WTC11 (cell line): ENCODE measurements around the gene RPUSD4. TPM values are rescaled to one million over a fixed set of nuclear protein-coding genes. Genes with fewer than 3 reads are reported as not detected.

Source experiments
- ATAC-seq: fragments of 200-7000 bp; cut with Tn5 transposase; 2 replicates; pipeline ENCODE4 v1.10.0; 2021; ENCODE audit warnings: mild to moderate bottlenecking, moderate library complexity
- CTCF ChIA-PET: fragments of 300-600 bp; sonication (Branson Sonifier 250); formaldehyde crosslinking; loops from one replicate; lab custom pipeline; 2021; ENCODE audit warnings: antibody characterized with exemption; lab: Charles Lee
- POLR2A ChIA-PET: fragments of 350-600 bp; sonication (Branson Sonifier 250); formaldehyde crosslinking; loops from one replicate; lab custom pipeline; 2021; ENCODE audit warnings: antibody characterized with exemption; lab: Charles Lee
- DNase-seq: peaks from one replicate; pipeline ENCODE4 v3.0.0; 2021; ENCODE audit warnings: low spot score
- H3K27ac Mint-ChIP-seq: 2 replicates; pipeline ENCODE4 v1.8.0; 2021; ENCODE audit warnings: mixed read lengths
- H3K27me3 Mint-ChIP-seq: 2 replicates; pipeline ENCODE4 v1.8.0; 2021; ENCODE audit warnings: low read depth, mild to moderate bottlenecking, moderate library complexity, mixed read lengths
- H3K36me3 Mint-ChIP-seq: 2 replicates; pipeline ENCODE4 v1.8.0; 2021; ENCODE audit warnings: mixed read lengths
- H3K4me1 Mint-ChIP-seq: 2 replicates; pipeline ENCODE4 v1.8.0; 2022; ENCODE audit warnings: mixed read lengths
- H3K4me3 Mint-ChIP-seq: 2 replicates; pipeline ENCODE4 v1.8.0; 2021; ENCODE audit warnings: mild to moderate bottlenecking, moderate library complexity, mixed read lengths
- H3K9me3 Mint-ChIP-seq: 2 replicates; pipeline ENCODE4 v1.8.0; 2021; ENCODE audit warnings: mixed read lengths
- CREB1 ChIP-seq: sonication (generic); formaldehyde crosslinking; IDR thresholded peaks from 2 replicates; pipeline ENCODE4 v1.8.0; 2023; ENCODE audit warnings: mild to moderate bottlenecking, missing genetic modification reagents
- ESRRA ChIP-seq: sonication (generic); formaldehyde crosslinking; IDR thresholded peaks from 2 replicates; pipeline ENCODE4 v1.8.1; 2022; ENCODE audit warnings: mild to moderate bottlenecking, missing genetic modification reagents, borderline replicate concordance
- GRHL2 ChIP-seq: fragments of 250-450 bp; sonication (Bioruptor Pico); IDR thresholded peaks from 2 replicates; pipeline ENCODE4 v1.8.0; 2022; ENCODE audit warnings: mild to moderate bottlenecking, moderate library complexity; ENCODE audit not compliant: insufficient replicate concordance, severe bottlenecking
- IRF2 ChIP-seq: sonication (generic); formaldehyde crosslinking; IDR thresholded peaks from 2 replicates; pipeline ENCODE4 v1.8.0; 2022; ENCODE audit warnings: low read depth, missing genetic modification reagents, borderline replicate concordance
- KAT7 ChIP-seq: sonication (generic); formaldehyde crosslinking; IDR thresholded peaks from 2 replicates; pipeline ENCODE4 v1.8.1; 2023; ENCODE audit warnings: missing genetic modification reagents, mild to moderate bottlenecking, borderline replicate concordance
- MLX ChIP-seq: sonication (generic); formaldehyde crosslinking; IDR thresholded peaks from 2 replicates; pipeline ENCODE4 v1.8.1; 2023; ENCODE audit warnings: mild to moderate bottlenecking, missing genetic modification reagents, moderate library complexity
- NFATC4 ChIP-seq: fragments of 250-450 bp; sonication (Bioruptor Pico); IDR thresholded peaks from 2 replicates; pipeline ENCODE4 v1.9.0; 2021; ENCODE audit warnings: mild to moderate bottlenecking
- NFE2L1 ChIP-seq: sonication (generic); formaldehyde crosslinking; IDR thresholded peaks from 2 replicates; pipeline ENCODE4 v1.8.1; 2023; ENCODE audit warnings: missing genetic modification reagents
- PRRX2 ChIP-seq: fragments of 250-450 bp; sonication (Bioruptor Pico); IDR thresholded peaks from 2 replicates; pipeline ENCODE4 v1.8.0; 2021; ENCODE audit warnings: mild to moderate bottlenecking
- RELA ChIP-seq: sonication (generic); formaldehyde crosslinking; IDR thresholded peaks from 2 replicates; pipeline ENCODE4 v1.8.1; 2022; ENCODE audit warnings: missing genetic modification reagents, mild to moderate bottlenecking, borderline replicate concordance
- RORB ChIP-seq: fragments of 250-450 bp; sonication (Bioruptor Pico); IDR thresholded peaks from 2 replicates; pipeline ENCODE4 v1.9.0; 2021; ENCODE audit warnings: mild to moderate bottlenecking
- SMAD3 ChIP-seq: sonication (generic); formaldehyde crosslinking; IDR thresholded peaks from 2 replicates; pipeline ENCODE4 v1.8.0; 2022; ENCODE audit warnings: missing genetic modification reagents, mild to moderate bottlenecking, borderline replicate concordance
- TCF7 ChIP-seq: sonication (generic); formaldehyde crosslinking; IDR thresholded peaks from 2 replicates; pipeline ENCODE4 v1.8.0; 2022; ENCODE audit warnings: mild to moderate bottlenecking, low read depth, missing genetic modification reagents, moderate library complexity
- TEAD1 ChIP-seq: sonication (generic); formaldehyde crosslinking; IDR thresholded peaks from 2 replicates; pipeline ENCODE4 v1.8.0; 2022; ENCODE audit warnings: mild to moderate bottlenecking, missing genetic modification reagents
- TEAD4 ChIP-seq: sonication (generic); formaldehyde crosslinking; IDR thresholded peaks from 2 replicates; pipeline ENCODE4 v1.8.0; 2022; ENCODE audit warnings: mild to moderate bottlenecking, missing genetic modification reagents
- TP53 ChIP-seq: sonication (generic); formaldehyde crosslinking; IDR thresholded peaks from 2 replicates; pipeline ENCODE4 v1.8.1; 2023; ENCODE audit warnings: mild to moderate bottlenecking, missing genetic modification reagents
- USF2 ChIP-seq: sonication (generic); formaldehyde crosslinking; IDR thresholded peaks from 2 replicates; pipeline ENCODE4 v1.8.1; 2023; ENCODE audit warnings: mild to moderate bottlenecking, missing genetic modification reagents, moderate library complexity
- ZNF121 ChIP-seq: sonication (generic); formaldehyde crosslinking; IDR thresholded peaks from 2 replicates; pipeline ENCODE4 v1.8.0; 2023; ENCODE audit warnings: missing genetic modification reagents
- ZSCAN18 ChIP-seq: fragments of 250-450 bp; sonication (Bioruptor Pico); IDR thresholded peaks from 2 replicates; pipeline ENCODE4 v2.1.2; 2022; ENCODE audit warnings: mild to moderate bottlenecking, moderate library complexity
- total RNA-seq: library from RNA; stranded (reverse); gene quantifications from 3 replicates; pipeline ENCODE4 v1.2.3, GENCODE V29; 2021
- TF ChIP-seq, protein P1 (sequence below): sonication (generic); formaldehyde crosslinking; IDR thresholded peaks from 2 replicates; pipeline ENCODE4 v1.8.0; 2022; ENCODE audit warnings: mild to moderate bottlenecking, missing genetic modification reagents
- TF ChIP-seq, protein P2 (sequence below): sonication (generic); formaldehyde crosslinking; IDR thresholded peaks from 2 replicates; pipeline ENCODE4 v1.8.1; 2023; ENCODE audit warnings: mild to moderate bottlenecking, missing genetic modification reagents
- TF ChIP-seq, protein P3 (sequence below): sonication (generic); formaldehyde crosslinking; IDR thresholded peaks from 2 replicates; pipeline ENCODE4 v1.8.1; 2023; ENCODE audit warnings: mild to moderate bottlenecking, missing genetic modification reagents
- TF ChIP-seq, protein P4 (sequence below): fragments of 250-450 bp; sonication (Bioruptor Pico); IDR thresholded peaks from 2 replicates; pipeline ENCODE4 v1.9.0; 2021; ENCODE audit warnings: mild to moderate bottlenecking
- TF ChIP-seq, protein P5 (sequence below): sonication (generic); formaldehyde crosslinking; IDR thresholded peaks from 2 replicates; pipeline ENCODE4 v1.8.1; 2022; ENCODE audit warnings: mild to moderate bottlenecking, moderate library complexity, missing genetic modification reagents
- TF ChIP-seq, protein P6 (sequence below): sonication (generic); formaldehyde crosslinking; IDR thresholded peaks from 2 replicates; pipeline ENCODE4 v1.8.0; 2022; ENCODE audit warnings: mild to moderate bottlenecking, missing genetic modification reagents
- TF ChIP-seq, protein P7 (sequence below): sonication (generic); formaldehyde crosslinking; conservative IDR thresholded peaks from 2 replicates; pipeline ENCODE4 v1.8.1; 2022; ENCODE audit warnings: mild to moderate bottlenecking, missing genetic modification reagents

Gene RPUSD4
- total RNA-seq, 1 experiment from 2014 or later, result 46.6 TPM

GRCh38 chr11:126202646-126203359, 8.6 kb downstream of the RPUSD4 start:
- H3K4me3 Mint-ChIP-seq, result no peak overlapping the region
- no peak overlapping the region for H3K27ac Mint-ChIP-seq
- H3K36me3 Mint-ChIP-seq, result peaks cover 90% of the 10 kb centered on the region
- H3K27me3 Mint-ChIP-seq, result no peaks in the 10 kb centered on the region
- peaks cover 7% of the 10 kb centered on the region for H3K9me3 Mint-ChIP-seq
- ChIA-PET CTCF (no interaction called here), POLR2A (no interaction called here)
- TF ChIP-seq NFATC4 (no peak), TEAD4 (CRISPR knock-in tag) (no peak), RELA (CRISPR knock-in tag) (no peak), PRRX2 (CRISPR knock-in tag) (no peak), IRF2 (no peak), RORB (CRISPR knock-in tag) (no peak), TP53 (no peak), TCF7 (CRISPR knock-in tag) (no peak), MLX (CRISPR knock-in tag) (no peak), ZSCAN18 (CRISPR knock-in tag) (no peak), GRHL2 (no peak)
- TF ChIP-seq, protein P1, sequence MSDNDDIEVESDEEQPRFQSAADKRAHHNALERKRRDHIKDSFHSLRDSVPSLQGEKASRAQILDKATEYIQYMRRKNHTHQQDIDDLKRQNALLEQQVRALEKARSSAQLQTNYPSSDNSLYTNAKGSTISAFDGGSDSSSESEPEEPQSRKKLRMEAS (CRISPR knock-in tag), result no peak
- TF ChIP-seq, protein P2, sequence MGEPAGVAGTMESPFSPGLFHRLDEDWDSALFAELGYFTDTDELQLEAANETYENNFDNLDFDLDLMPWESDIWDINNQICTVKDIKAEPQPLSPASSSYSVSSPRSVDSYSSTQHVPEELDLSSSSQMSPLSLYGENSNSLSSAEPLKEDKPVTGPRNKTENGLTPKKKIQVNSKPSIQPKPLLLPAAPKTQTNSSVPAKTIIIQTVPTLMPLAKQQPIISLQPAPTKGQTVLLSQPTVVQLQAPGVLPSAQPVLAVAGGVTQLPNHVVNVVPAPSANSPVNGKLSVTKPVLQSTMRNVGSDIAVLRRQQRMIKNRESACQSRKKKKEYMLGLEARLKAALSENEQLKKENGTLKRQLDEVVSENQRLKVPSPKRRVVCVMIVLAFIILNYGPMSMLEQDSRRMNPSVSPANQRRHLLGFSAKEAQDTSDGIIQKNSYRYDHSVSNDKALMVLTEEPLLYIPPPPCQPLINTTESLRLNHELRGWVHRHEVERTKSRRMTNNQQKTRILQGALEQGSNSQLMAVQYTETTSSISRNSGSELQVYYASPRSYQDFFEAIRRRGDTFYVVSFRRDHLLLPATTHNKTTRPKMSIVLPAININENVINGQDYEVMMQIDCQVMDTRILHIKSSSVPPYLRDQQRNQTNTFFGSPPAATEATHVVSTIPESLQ (CRISPR knock-in tag), result no peak
- TF ChIP-seq, protein P3, sequence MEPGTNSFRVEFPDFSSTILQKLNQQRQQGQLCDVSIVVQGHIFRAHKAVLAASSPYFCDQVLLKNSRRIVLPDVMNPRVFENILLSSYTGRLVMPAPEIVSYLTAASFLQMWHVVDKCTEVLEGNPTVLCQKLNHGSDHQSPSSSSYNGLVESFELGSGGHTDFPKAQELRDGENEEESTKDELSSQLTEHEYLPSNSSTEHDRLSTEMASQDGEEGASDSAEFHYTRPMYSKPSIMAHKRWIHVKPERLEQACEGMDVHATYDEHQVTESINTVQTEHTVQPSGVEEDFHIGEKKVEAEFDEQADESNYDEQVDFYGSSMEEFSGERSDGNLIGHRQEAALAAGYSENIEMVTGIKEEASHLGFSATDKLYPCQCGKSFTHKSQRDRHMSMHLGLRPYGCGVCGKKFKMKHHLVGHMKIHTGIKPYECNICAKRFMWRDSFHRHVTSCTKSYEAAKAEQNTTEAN (CRISPR knock-in tag), result no peak
- TF ChIP-seq, protein P4, sequence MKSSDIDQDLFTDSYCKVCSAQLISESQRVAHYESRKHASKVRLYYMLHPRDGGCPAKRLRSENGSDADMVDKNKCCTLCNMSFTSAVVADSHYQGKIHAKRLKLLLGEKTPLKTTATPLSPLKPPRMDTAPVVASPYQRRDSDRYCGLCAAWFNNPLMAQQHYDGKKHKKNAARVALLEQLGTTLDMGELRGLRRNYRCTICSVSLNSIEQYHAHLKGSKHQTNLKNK (CRISPR knock-in tag), result no peak
- H3K4me1 Mint-ChIP-seq, result no peaks in the 10 kb centered on the region
- ATAC-seq (no peak), DNase-seq (no peak)

GRCh38 chr11:126198648-126199047, 12.8 kb downstream of the RPUSD4 start:
- DNase-seq, result no peak
- Mint-ChIP-seq H3K4me3 (no peak overlapping the region), H3K36me3 (peaks cover 85% of the 10 kb centered on the region), H3K27me3 (no peaks in the 10 kb centered on the region), H3K9me3 (peaks cover 22% of the 10 kb centered on the region), H3K4me1 (no peaks in the 10 kb centered on the region), H3K27ac (no peak overlapping the region)
- CTCF ChIA-PET, result no interaction called here
- ATAC-seq, result no peak
- POLR2A ChIA-PET, result no interaction called here
- TF ChIP-seq NFE2L1 (CRISPR knock-in tag) (no peak), TEAD1 (CRISPR knock-in tag) (no peak), PRRX2 (CRISPR knock-in tag) (no peak), SMAD3 (no peak), USF2 (CRISPR knock-in tag) (no peak), KAT7 (no peak), CREB1 (CRISPR knock-in tag) (no peak), TP53 (no peak), NFATC4 (no peak), ESRRA (no peak), ZNF121 (CRISPR knock-in tag) (no peak)
- TF ChIP-seq, protein P5, sequence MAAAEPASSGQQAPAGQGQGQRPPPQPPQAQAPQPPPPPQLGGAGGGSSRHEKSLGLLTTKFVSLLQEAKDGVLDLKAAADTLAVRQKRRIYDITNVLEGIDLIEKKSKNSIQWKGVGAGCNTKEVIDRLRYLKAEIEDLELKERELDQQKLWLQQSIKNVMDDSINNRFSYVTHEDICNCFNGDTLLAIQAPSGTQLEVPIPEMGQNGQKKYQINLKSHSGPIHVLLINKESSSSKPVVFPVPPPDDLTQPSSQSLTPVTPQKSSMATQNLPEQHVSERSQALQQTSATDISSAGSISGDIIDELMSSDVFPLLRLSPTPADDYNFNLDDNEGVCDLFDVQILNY (CRISPR knock-in tag), result no peak
- TF ChIP-seq, protein P6, sequence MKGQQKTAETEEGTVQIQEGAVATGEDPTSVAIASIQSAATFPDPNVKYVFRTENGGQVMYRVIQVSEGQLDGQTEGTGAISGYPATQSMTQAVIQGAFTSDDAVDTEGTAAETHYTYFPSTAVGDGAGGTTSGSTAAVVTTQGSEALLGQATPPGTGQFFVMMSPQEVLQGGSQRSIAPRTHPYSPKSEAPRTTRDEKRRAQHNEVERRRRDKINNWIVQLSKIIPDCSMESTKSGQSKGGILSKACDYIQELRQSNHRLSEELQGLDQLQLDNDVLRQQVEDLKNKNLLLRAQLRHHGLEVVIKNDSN (CRISPR knock-in tag), result no peak
- TF ChIP-seq, protein P7, sequence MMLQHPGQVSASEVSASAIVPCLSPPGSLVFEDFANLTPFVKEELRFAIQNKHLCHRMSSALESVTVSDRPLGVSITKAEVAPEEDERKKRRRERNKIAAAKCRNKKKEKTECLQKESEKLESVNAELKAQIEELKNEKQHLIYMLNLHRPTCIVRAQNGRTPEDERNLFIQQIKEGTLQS (CRISPR knock-in tag), result no peak
